HL-60 (cell line): ENCODE data around the gene MACROD1.

Source experiments
- DNase-seq, 2 experiments: peaks; one replicate each; pipeline ENCODE4 v3.0.0-alpha.2; 2010 to 2020; ENCODE audit warnings: low read depth in 1 of 2, low spot score in 1 of 2
- H3K27ac ChIP-seq: fragments of 250-450 bp; sonication (Bioruptor Pico); replicated peaks from 2 replicates; pipeline ENCODE4 v1.5.1; 2020; ENCODE audit warnings: mild to moderate bottlenecking, moderate library complexity
- H3K27me3 ChIP-seq: fragments of 250-450 bp; sonication (Bioruptor Pico); 2 replicates; pipeline ENCODE4 v1.5.1; 2021; ENCODE audit warnings: mild to moderate bottlenecking, moderate library complexity; ENCODE audit not compliant: insufficient read depth, poor library complexity, severe bottlenecking
- H3K4me3 ChIP-seq: replicated peaks from 2 replicates; pipeline ENCODE4 v1.5.1; 2011; ENCODE audit warnings: mild to moderate bottlenecking, control low read depth, low read length; ENCODE audit not compliant: insufficient read depth
- GABPA ChIP-seq: IDR thresholded peaks from 2 replicates; pipeline ENCODE4 v1.6.1; 2012; ENCODE audit warnings: low read depth
- POLR2AphosphoS5 ChIP-seq: IDR thresholded peaks from 2 replicates; pipeline ENCODE4 v1.6.1; 2012; ENCODE audit warnings: low read depth
- SPI1 ChIP-seq: IDR thresholded peaks from 2 replicates; pipeline ENCODE4 v1.6.1; 2012; ENCODE audit warnings: low read depth, mild to moderate bottlenecking, borderline replicate concordance
- TF ChIP-seq, protein P1 (sequence below): IDR thresholded peaks from one replicate; pipeline ENCODE4 v1.5.1; 2011; ENCODE audit warnings: low read length, control low read depth, inconsistent platforms; ENCODE audit not compliant: insufficient read depth
- TF ChIP-seq, protein P2 (sequence below): IDR thresholded peaks from 2 replicates; pipeline ENCODE4 v1.6.1; 2012; ENCODE audit warnings: low read depth; ENCODE audit not compliant: insufficient replicate concordance

Gene MACROD1

DNA sequence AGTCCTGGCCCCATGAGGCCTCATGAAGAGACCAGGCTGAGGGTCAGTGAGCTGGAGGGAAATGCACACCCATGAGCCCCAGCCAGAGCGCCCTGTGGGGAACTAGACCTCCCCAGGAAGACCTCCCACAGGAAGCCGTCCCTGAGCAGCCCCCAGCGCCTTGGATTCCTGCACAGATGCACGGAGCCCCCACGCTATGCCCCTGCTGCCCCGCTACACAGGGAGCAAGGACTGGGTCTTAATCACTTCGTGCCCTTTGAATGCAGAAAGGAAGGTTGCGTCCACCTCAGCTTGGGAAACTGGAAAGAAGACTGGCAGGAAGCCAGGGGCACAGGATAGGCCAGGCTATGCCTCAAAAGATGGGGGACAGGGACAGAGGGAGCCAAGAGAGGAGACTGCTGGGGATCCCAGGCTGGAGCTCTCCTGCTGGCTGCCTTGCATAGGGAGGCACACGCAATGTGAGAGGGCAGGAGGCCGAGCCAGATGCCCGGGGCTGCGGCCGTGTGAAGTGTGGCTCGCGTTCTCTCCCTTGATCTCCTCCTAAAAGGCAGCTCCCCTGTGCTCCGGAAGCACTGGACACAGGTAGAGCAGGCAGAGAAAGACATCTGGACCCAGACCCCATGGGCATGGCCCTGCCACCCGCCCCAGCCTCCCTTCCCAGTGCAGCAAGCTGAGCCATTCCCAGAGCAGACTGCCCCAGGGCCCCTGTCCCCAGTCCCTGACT lies 32.8 kb downstream of the MACROD1 start:
- no peak overlapping the region for H3K4me3 ChIP-seq
- TF ChIP-seq POLR2AphosphoS5 (no peak), SPI1 (no peak), GABPA (no peak)
- TF ChIP-seq, protein P1, sequence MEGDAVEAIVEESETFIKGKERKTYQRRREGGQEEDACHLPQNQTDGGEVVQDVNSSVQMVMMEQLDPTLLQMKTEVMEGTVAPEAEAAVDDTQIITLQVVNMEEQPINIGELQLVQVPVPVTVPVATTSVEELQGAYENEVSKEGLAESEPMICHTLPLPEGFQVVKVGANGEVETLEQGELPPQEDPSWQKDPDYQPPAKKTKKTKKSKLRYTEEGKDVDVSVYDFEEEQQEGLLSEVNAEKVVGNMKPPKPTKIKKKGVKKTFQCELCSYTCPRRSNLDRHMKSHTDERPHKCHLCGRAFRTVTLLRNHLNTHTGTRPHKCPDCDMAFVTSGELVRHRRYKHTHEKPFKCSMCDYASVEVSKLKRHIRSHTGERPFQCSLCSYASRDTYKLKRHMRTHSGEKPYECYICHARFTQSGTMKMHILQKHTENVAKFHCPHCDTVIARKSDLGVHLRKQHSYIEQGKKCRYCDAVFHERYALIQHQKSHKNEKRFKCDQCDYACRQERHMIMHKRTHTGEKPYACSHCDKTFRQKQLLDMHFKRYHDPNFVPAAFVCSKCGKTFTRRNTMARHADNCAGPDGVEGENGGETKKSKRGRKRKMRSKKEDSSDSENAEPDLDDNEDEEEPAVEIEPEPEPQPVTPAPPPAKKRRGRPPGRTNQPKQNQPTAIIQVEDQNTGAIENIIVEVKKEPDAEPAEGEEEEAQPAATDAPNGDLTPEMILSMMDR, result no peak

DNA sequence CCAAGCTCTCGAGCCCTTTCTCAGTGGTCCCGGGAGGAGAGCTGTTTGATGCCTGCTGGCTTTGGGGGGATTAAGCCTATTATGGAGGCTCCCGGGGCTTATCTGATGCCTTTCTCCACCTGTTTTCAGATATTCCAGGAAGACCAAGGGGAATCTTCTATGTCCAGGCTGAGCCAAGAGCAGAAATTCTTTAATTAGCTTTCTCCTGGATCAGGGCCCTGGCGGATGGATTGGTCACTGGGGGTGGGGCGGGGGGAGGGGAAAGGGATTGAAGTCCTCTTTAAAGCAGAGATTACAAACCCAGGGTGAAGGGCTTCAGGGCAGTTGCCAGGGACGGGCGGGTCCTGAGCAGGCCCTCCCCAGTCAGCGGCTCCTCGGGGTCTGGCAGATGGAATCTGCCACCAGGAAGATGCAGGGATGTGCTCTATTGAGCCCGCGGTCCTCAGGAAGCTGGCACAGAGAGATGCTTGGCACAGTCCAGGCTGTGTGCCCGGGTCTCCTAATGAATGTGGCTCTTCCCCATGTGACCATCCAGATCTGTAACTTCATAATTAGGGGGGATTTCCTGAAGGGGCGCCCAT lies 33.6 kb downstream of the MACROD1 start:
- Histone ChIP-seq H3K27ac (no peak overlapping the region), H3K4me3 (no peak overlapping the region), H3K27me3 (no peaks in the 10 kb centered on the region)
- DNase-seq, result no peak
- TF ChIP-seq GABPA, result no peak
- TF ChIP-seq, protein P2, sequence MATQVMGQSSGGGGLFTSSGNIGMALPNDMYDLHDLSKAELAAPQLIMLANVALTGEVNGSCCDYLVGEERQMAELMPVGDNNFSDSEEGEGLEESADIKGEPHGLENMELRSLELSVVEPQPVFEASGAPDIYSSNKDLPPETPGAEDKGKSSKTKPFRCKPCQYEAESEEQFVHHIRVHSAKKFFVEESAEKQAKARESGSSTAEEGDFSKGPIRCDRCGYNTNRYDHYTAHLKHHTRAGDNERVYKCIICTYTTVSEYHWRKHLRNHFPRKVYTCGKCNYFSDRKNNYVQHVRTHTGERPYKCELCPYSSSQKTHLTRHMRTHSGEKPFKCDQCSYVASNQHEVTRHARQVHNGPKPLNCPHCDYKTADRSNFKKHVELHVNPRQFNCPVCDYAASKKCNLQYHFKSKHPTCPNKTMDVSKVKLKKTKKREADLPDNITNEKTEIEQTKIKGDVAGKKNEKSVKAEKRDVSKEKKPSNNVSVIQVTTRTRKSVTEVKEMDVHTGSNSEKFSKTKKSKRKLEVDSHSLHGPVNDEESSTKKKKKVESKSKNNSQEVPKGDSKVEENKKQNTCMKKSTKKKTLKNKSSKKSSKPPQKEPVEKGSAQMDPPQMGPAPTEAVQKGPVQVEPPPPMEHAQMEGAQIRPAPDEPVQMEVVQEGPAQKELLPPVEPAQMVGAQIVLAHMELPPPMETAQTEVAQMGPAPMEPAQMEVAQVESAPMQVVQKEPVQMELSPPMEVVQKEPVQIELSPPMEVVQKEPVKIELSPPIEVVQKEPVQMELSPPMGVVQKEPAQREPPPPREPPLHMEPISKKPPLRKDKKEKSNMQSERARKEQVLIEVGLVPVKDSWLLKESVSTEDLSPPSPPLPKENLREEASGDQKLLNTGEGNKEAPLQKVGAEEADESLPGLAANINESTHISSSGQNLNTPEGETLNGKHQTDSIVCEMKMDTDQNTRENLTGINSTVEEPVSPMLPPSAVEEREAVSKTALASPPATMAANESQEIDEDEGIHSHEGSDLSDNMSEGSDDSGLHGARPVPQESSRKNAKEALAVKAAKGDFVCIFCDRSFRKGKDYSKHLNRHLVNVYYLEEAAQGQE, result no peak
- no peak for TF ChIP-seq POLR2AphosphoS5
- TF ChIP-seq, protein P1, result no peak
- no peak for TF ChIP-seq SPI1

More for the DNA sequence above, 32.8 kb downstream of the MACROD1 start:
- DNase-seq, result no peak
- Histone ChIP-seq H3K27ac (no peak overlapping the region), H3K27me3 (no peaks in the 10 kb centered on the region)

DNA sequence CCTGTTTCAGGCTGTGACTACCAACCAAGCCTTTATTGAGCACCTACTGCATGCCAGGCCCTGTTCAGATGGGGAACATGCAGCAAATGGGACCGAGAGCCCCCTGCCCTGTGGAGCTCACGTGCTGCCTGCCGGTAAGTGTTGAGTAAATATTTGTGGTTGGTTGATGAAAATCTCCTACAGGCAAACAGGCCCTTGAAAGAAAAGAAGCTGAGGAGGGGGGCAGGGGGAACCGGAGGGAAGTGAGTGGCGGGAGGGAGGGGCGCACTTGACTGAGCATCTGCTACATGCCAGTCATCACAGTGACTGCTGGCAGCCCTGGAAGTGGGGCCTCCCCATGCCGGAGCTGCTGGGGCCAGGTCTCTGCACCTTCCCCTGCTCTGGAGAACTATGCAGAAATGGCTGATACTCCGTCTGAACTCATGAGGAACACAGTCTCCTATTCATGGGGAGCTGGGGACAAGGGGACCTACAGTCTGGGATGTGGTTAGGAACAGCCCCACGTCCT lies 34.2 kb downstream of the MACROD1 start:
- no peak overlapping the region for H3K27ac ChIP-seq
- no peaks in the 10 kb centered on the region for H3K27me3 ChIP-seq
- DNase-seq, result no peak
- no peak overlapping the region for H3K4me3 ChIP-seq
- TF ChIP-seq SPI1 (no peak), GABPA (no peak), POLR2AphosphoS5 (no peak)
- TF ChIP-seq, protein P2, result no peak
- TF ChIP-seq, protein P1, result no peak
